Islet precursor cell (in vitro differentiated cells): Measurements from ENCODE around the gene CLDN6.

Experiments
- DNase-seq: peaks from one replicate; pipeline ENCODE4 v3.0.0-alpha.2; 2018

The CLDN6 gene

GRCh38 chr16:2985462-2985861 is 32.5 kb downstream of the CLDN6 start:
- DNase-seq: no peak

GRCh38 chr16:2983706-2984136 is 34.3 kb downstream of the CLDN6 start:
- DNase-seq: peak; percentile 95

- no peak for DNase-seq
Measured at GRCh38 chr16:2982402-2982801, 35.6 kb downstream of the CLDN6 start.

GRCh38 chr16:2981899-2982250 is 36.1 kb downstream of the CLDN6 start:
- DNase-seq: no peak

GRCh38 chr16:2981177-2981898 is 36.6 kb downstream of the CLDN6 start:
- peak; percentile 77 for DNase-seq

GRCh38 chr16:2980227-2981176 is 37.5 kb downstream of the CLDN6 start, which contains the start of gene PKMYT1:
TSS of gene PKMYT1 (minus strand) at chr16:2980446. CDS start at chr16:2979657, 789 bp downstream.
- DNase-seq: peak; percentile 95

- no peak for DNase-seq
Measured at GRCh38 chr16:2979669-2980226, 38.2 kb downstream of the CLDN6 start.

- no peak for DNase-seq
Measured at GRCh38 chr16:2977440-2977839, 40.5 kb downstream of the CLDN6 start.

- DNase-seq: no peak
Measured at GRCh38 chr16:2976673-2977072, 41.3 kb downstream of the CLDN6 start.

GRCh38 chr16:2976201-2976600 is 41.8 kb downstream of the CLDN6 start:
- no peak for DNase-seq

- DNase-seq: no peak
Measured at GRCh38 chr16:2975161-2975795, 42.7 kb downstream of the CLDN6 start.

GRCh38 chr16:2974319-2975056 is 43.5 kb downstream of the CLDN6 start:
- no peak for DNase-seq

GRCh38 chr16:2973605-2974318 is 44.2 kb downstream of the CLDN6 start:
- DNase-seq: no peak

GRCh38 chr16:2973093-2973492 is 44.9 kb downstream of the CLDN6 start:
- no peak for DNase-seq

GRCh38 chr16:2971985-2972784 is 45.8 kb downstream of the CLDN6 start:
- DNase-seq: no peak

GRCh38 chr16:2971134-2971984 is 46.6 kb downstream of the CLDN6 start:
- DNase-seq: no peak

- DNase-seq: no peak
Measured at GRCh38 chr16:2970563-2970962, 47.4 kb downstream of the CLDN6 start.

GRCh38 chr16:2969545-2970521 is 48.1 kb downstream of the CLDN6 start:
- peak; percentile 86 for DNase-seq
